BE2C (cell line): ENCODE measurements around the gene MARK3.

ENCODE experiments used
- DNase-seq: peaks from one replicate; pipeline ENCODE4 v3.0.0-alpha.2; 2020
- H3K27me3 ChIP-seq: fragments of 250-450 bp; sonication (Bioruptor Pico); 2 replicates; pipeline ENCODE4 v1.5.1; 2020; ENCODE audit warnings: mild to moderate bottlenecking
- H3K36me3 ChIP-seq: fragments of 250-450 bp; sonication (Bioruptor Pico); 2 replicates; pipeline ENCODE4 v1.5.1; 2020; ENCODE audit warnings: mild to moderate bottlenecking
- H3K4me1 ChIP-seq: fragments of 250-450 bp; sonication (Bioruptor Pico); 2 replicates; pipeline ENCODE4 v1.5.1; 2020
- H3K4me3 ChIP-seq: 2 replicates; pipeline ENCODE4 v1.5.1; 2011; ENCODE audit warnings: low read depth, low read length
- H3K9me3 ChIP-seq: fragments of 250-450 bp; sonication (Bioruptor Pico); 2 replicates; pipeline ENCODE4 v1.5.1; 2020
- CTCF ChIP-seq: IDR thresholded peaks from 2 replicates; pipeline ENCODE4 v1.5.1; 2012; ENCODE audit warnings: mild to moderate bottlenecking, low read depth, low read length

MARK3 gene

GRCh38 chr14:103541709-103542604 is 156.7 kb downstream of the MARK3 start:
- Histone ChIP-seq H3K4me3 (no peak overlapping the region), H3K36me3 (no peaks in the 10 kb centered on the region; the same call in 1 of the 2 replicates), H3K9me3 (no peaks in the 10 kb centered on the region), H3K4me1 (peaks cover 29% of the 10 kb centered on the region), H3K27me3 (no peaks in the 10 kb centered on the region)
- no peak for TF ChIP-seq CTCF
- DNase-seq: peak; percentile 21

- DNase-seq: peak; percentile 51
- no peaks in the 10 kb centered on the region for H3K27me3 ChIP-seq
- peaks cover 29% of the 10 kb centered on the region for H3K4me1 ChIP-seq
- H3K36me3 ChIP-seq: no peaks in the 10 kb centered on the region
- H3K9me3 ChIP-seq: no peaks in the 10 kb centered on the region
- H3K4me3 ChIP-seq: no peak overlapping the region
- no peak for TF ChIP-seq CTCF
These were observed 157.4 kb downstream of the MARK3 start for GRCh38 chr14:103542605-103543088.

GRCh38 chr14:103543140-103543539 is 157.9 kb downstream of the MARK3 start:
- DNase-seq: peak; percentile 14
- Histone ChIP-seq H3K27me3 (no peaks in the 10 kb centered on the region), H3K36me3 (no peaks in the 10 kb centered on the region), H3K9me3 (no peaks in the 10 kb centered on the region), H3K4me1 (peaks cover 29% of the 10 kb centered on the region), H3K4me3 (no peak overlapping the region)
- no peak for TF ChIP-seq CTCF

GRCh38 chr14:103543721-103544387 is 158.6 kb downstream of the MARK3 start:
- no peaks in the 10 kb centered on the region for H3K36me3 ChIP-seq
- no peaks in the 10 kb centered on the region for H3K27me3 ChIP-seq
- TF ChIP-seq CTCF: no peak
- H3K9me3 ChIP-seq: no peaks in the 10 kb centered on the region
- H3K4me1 ChIP-seq: peaks cover 22% of the 10 kb centered on the region
- peak; percentile 28 for DNase-seq
- no peak overlapping the region for H3K4me3 ChIP-seq

GRCh38 chr14:103544388-103545218 is 159.4 kb downstream of the MARK3 start:
- no peak for TF ChIP-seq CTCF

More at GRCh38 chr14:103544388-103545218, 159.4 kb downstream of the MARK3 start:
- no peak overlapping the region for H3K4me3 ChIP-seq
- H3K27me3 ChIP-seq: no peaks in the 10 kb centered on the region
- peak; percentile 51 for DNase-seq
- H3K36me3 ChIP-seq: no peaks in the 10 kb centered on the region
- H3K4me1 ChIP-seq: peaks cover 22% of the 10 kb centered on the region
- no peaks in the 10 kb centered on the region for H3K9me3 ChIP-seq
